OCI-LY7 (cell line): ENCODE measurements around the gene RASAL1. TPM values are rescaled to one million over a fixed set of nuclear protein-coding genes. Genes with fewer than 3 reads are reported as not detected.
A peak's percentile ranks its signal among the peaks of the same experiment; 100 is the strongest.

ENCODE experiments used
- BruUV-seq: library from RNA; stranded (reverse); fragments of 400-500 nt; replicated peaks from 2 replicates; lab custom pipeline; 2021; lab: Mats Ljungman, UMichigan
- CTCF ChIA-PET: fragments of 300-600 bp; sonication (Branson Sonifier 250); formaldehyde crosslinking; loops from one replicate; lab custom pipeline; 2022; ENCODE audit warnings: antibody characterized with exemption; ENCODE audit not compliant: unreplicated experiment; lab: Charles Lee
- POLR2A ChIA-PET: fragments of 300-600 bp; sonication (Branson Sonifier 250); formaldehyde crosslinking; loops from one replicate; lab custom pipeline; 2022; ENCODE audit warnings: antibody characterized with exemption; lab: Charles Lee
- DNase-seq: peaks from one replicate; pipeline ENCODE4 v3.0.0-alpha.2; 2015; ENCODE audit warnings: low spot score
- H2AFZ ChIP-seq: fragments of 200-600 bp; sonication (generic), shearing (Covaris generic); 2 replicates; pipeline ENCODE4 v1.6.1; 2014; ENCODE audit warnings: mild to moderate bottlenecking, antibody characterized with exemption, low read length, moderate library complexity
- H3K27ac ChIP-seq: fragments of 200-600 bp; sonication (generic); 2 replicates; pipeline ENCODE4 v1.5.1; 2014; ENCODE audit warnings: mixed run types, low read depth, mild to moderate bottlenecking, moderate library complexity, low read length, inconsistent platforms; ENCODE audit not compliant: poor library complexity, severe bottlenecking
- H3K36me3 ChIP-seq: fragments of 200-600 bp; sonication (generic); 2 replicates; pipeline ENCODE4 v1.6.1; 2014; ENCODE audit warnings: mild to moderate bottlenecking, antibody characterized with exemption, low read length, moderate library complexity, mixed read lengths; ENCODE audit not compliant: insufficient read depth
- H3K4me1 ChIP-seq: fragments of 200-600 bp; sonication (generic); 2 replicates; pipeline ENCODE4 v1.5.1; 2014; ENCODE audit warnings: mild to moderate bottlenecking, low read length; ENCODE audit not compliant: insufficient read depth, poor library complexity, severe bottlenecking
- H3K4me2 ChIP-seq: fragments of 200-600 bp; sonication (generic); 2 replicates; pipeline ENCODE4 v1.6.1; 2014; ENCODE audit warnings: mild to moderate bottlenecking, low read length
- H3K4me3 ChIP-seq: fragments of 200-600 bp; sonication (generic); 2 replicates; pipeline ENCODE4 v1.5.1; 2014; ENCODE audit warnings: mild to moderate bottlenecking, low read depth, low read length; ENCODE audit not compliant: poor library complexity, severe bottlenecking
- H3K79me2 ChIP-seq: fragments of 200-600 bp; sonication (generic); 2 replicates; pipeline ENCODE4 v1.6.1; 2016; ENCODE audit warnings: low read depth, mild to moderate bottlenecking, low read length, moderate library complexity, mixed read lengths; ENCODE audit not compliant: insufficient read depth
- H3K9me2 ChIP-seq: fragments of 200-600 bp; sonication (generic); 2 replicates; pipeline ENCODE4 v1.6.1; 2016; ENCODE audit warnings: mild to moderate bottlenecking, low read length, mixed read lengths; ENCODE audit not compliant: insufficient read depth
- H3K9me3 ChIP-seq: fragments of 200-600 bp; sonication (generic); 2 replicates; pipeline ENCODE4 v1.6.1; 2014; ENCODE audit warnings: mild to moderate bottlenecking, mixed run types, low read length, mixed read lengths
- H4K20me1 ChIP-seq: fragments of 200-600 bp; sonication (generic); 2 replicates; pipeline ENCODE4 v1.6.1; 2014; ENCODE audit warnings: mild to moderate bottlenecking, antibody characterized with exemption, low read length, moderate library complexity, mixed read lengths; ENCODE audit not compliant: insufficient read depth
- CTCF ChIP-seq: fragments of 200-600 bp; sonication (generic); conservative IDR thresholded peaks from 2 replicates; pipeline ENCODE4 v1.5.1; 2014; ENCODE audit warnings: mild to moderate bottlenecking, antibody characterized with exemption, low read length, moderate library complexity, mixed read lengths
- EZH2phosphoT487 ChIP-seq: fragments of 200-600 bp; sonication (generic); IDR thresholded peaks from 2 replicates; pipeline ENCODE4 v1.6.1; 2018; ENCODE audit warnings: low read depth, borderline replicate concordance, mild to moderate bottlenecking, mixed run types, antibody characterized with exemption, low read length, moderate library complexity, mixed read lengths
- intact Hi-C: fragments of 100-400 bp; cut with micrococcal nuclease; formaldehyde crosslinking; loops from one replicate; pipeline ENCODE4 v1.10.0; 2022; ENCODE audit not compliant: unreplicated experiment
- total RNA-seq, 2 experiments: library from RNA; depleted of rRNA in 1 of 2; stranded (reverse); fragments of >200 nt in 1 of 2; shearing (Covaris generic) in 1 of 2; gene quantifications; 2 replicates each; pipeline ENCODE4 v1.2.3, GENCODE V29; 2014 to 2022

RASAL1 gene
- total RNA-seq, 2 experiments from 2014 or later: 74.4 to 89.1 TPM

GRCh38 chr12:113086249-113087164 is 49.1 kb downstream of the RASAL1 start:
- peaks cover 99% of the 10 kb centered on the region for H3K36me3 ChIP-seq
- H2AFZ ChIP-seq: no peak overlapping the region
- no TSS peak for BruUV-seq
- H3K4me3 ChIP-seq: peak overlapping the region; percentile 37
- CTCF ChIA-PET: interaction anchor here (0.6 to 1.3 kb wide), 3 partner anchors 26 to 161 kb away, joined by 4 to 7 read pairs (median 5); no protein-coding TSS in a partner anchor
- peak overlapping the region; percentile 97 for H3K27ac ChIP-seq
- peaks cover 96% of the 10 kb centered on the region for H3K79me2 ChIP-seq
- H4K20me1 ChIP-seq: no peaks in the 10 kb centered on the region; the same call in 1 of the 2 replicates
- peaks cover 100% of the 10 kb centered on the region for H3K4me1 ChIP-seq
- TF ChIP-seq CTCF: no peak
- no peak for TF ChIP-seq EZH2phosphoT487
- intact Hi-C loops: loop anchor here (1.0 kb wide), 1 partner anchor 11 kb away; no protein-coding TSS in a partner anchor
- POLR2A ChIA-PET: interaction anchor here (0.6 to 3.9 kb wide), 4 partner anchors 11 to 41 kb away, joined by 3 to 18 read pairs (median 6); no protein-coding TSS in a partner anchor
- DNase-seq: peak; percentile 88
- H3K9me2 ChIP-seq: no peaks in the 10 kb centered on the region
- peak overlapping the region; percentile 79 for H3K4me2 ChIP-seq
- no peaks in the 10 kb centered on the region for H3K9me3 ChIP-seq

GRCh38 chr12:113083863-113084435 is 51.6 kb downstream of the RASAL1 start:
- CTCF ChIA-PET: interaction anchor here (0.5 kb wide), 1 partner anchor 51 kb away, joined by 8 read pairs; the partner anchor contains the start of gene RASAL1
- H3K4me1 ChIP-seq: peaks cover 100% of the 10 kb centered on the region
- H3K79me2 ChIP-seq: peaks cover 98% of the 10 kb centered on the region
- no peaks in the 10 kb centered on the region for H3K9me2 ChIP-seq
- no peak overlapping the region for H3K4me3 ChIP-seq
- H3K36me3 ChIP-seq: peaks cover 99% of the 10 kb centered on the region
- H4K20me1 ChIP-seq: no peaks in the 10 kb centered on the region; the same call in 1 of the 2 replicates
- no TSS peak for BruUV-seq
- H3K4me2 ChIP-seq: peak overlapping the region; percentile 25
- TF ChIP-seq EZH2phosphoT487: no peak
- TF ChIP-seq CTCF: no peak
- no peak overlapping the region for H2AFZ ChIP-seq
- H3K9me3 ChIP-seq: no peaks in the 10 kb centered on the region
- POLR2A ChIA-PET: interaction anchor here (1.1 to 3.9 kb wide), 4 partner anchors 9 to 34 kb away, joined by 3 to 18 read pairs (median 4); no protein-coding TSS in a partner anchor
- intact Hi-C loops: no loop called here
- H3K27ac ChIP-seq: peak overlapping the region; percentile 97
- no peak for DNase-seq
